HL-60 (cell line): ENCODE measurements around the gene POLR2C.

Experiments
- DNase-seq, 2 experiments: peaks; one replicate each; pipeline ENCODE4 v3.0.0-alpha.2; 2010 to 2020; ENCODE audit warnings: low read depth in 1 of 2, low spot score in 1 of 2
- H3K27ac ChIP-seq: fragments of 250-450 bp; sonication (Bioruptor Pico); replicated peaks from 2 replicates; pipeline ENCODE4 v1.5.1; 2020; ENCODE audit warnings: mild to moderate bottlenecking, moderate library complexity
- H3K27me3 ChIP-seq: fragments of 250-450 bp; sonication (Bioruptor Pico); 2 replicates; pipeline ENCODE4 v1.5.1; 2021; ENCODE audit warnings: mild to moderate bottlenecking, moderate library complexity; ENCODE audit not compliant: insufficient read depth, poor library complexity, severe bottlenecking
- H3K4me3 ChIP-seq: replicated peaks from 2 replicates; pipeline ENCODE4 v1.5.1; 2011; ENCODE audit warnings: mild to moderate bottlenecking, control low read depth, low read length; ENCODE audit not compliant: insufficient read depth
- CTCF ChIP-seq: IDR thresholded peaks from one replicate; pipeline ENCODE4 v1.5.1; 2011; ENCODE audit warnings: low read length, control low read depth, inconsistent platforms; ENCODE audit not compliant: insufficient read depth
- GABPA ChIP-seq: IDR thresholded peaks from 2 replicates; pipeline ENCODE4 v1.6.1; 2012; ENCODE audit warnings: low read depth
- POLR2AphosphoS5 ChIP-seq: IDR thresholded peaks from 2 replicates; pipeline ENCODE4 v1.6.1; 2012; ENCODE audit warnings: low read depth
- SPI1 ChIP-seq: IDR thresholded peaks from 2 replicates; pipeline ENCODE4 v1.6.1; 2012; ENCODE audit warnings: low read depth, mild to moderate bottlenecking, borderline replicate concordance
- TF ChIP-seq, protein P1 (sequence below): IDR thresholded peaks from 2 replicates; pipeline ENCODE4 v1.6.1; 2012; ENCODE audit warnings: low read depth; ENCODE audit not compliant: insufficient replicate concordance

POLR2C gene

DNA sequence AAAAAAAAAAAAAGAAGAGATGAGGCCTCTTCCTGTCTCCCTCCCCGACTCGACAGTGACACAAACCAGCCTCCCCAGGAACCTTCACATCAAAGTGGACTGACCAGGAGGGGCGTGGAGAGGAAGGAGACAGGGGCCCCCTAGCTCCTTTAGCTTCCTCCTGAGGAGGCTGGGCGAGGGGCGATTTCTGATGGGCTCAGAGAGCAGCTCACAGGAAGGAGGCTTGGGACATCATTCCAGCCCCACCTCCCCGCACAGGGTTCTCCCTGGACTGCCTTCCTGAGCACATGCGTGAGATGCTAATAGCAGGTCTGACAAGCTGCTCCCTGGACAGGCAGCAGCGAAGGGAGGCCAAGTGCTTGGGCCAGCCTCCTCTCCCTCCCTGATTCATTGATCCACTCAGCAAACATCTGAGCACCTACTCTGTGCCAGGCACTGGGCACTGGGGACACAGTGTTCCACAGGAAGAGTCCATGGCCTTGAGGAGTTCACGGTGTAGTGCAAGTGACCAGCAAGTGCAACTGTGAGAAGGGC is 38.2 kb downstream of the POLR2C start:
- TF ChIP-seq CTCF (no peak), POLR2AphosphoS5 (no peak)
- H3K27me3 ChIP-seq, result no peaks in the 10 kb centered on the region
- H3K27ac ChIP-seq, result no peak overlapping the region
- H3K4me3 ChIP-seq, result no peak overlapping the region
- DNase-seq, result no peak

GRCh38 chr16:57501492-57501891 is 39.0 kb downstream of the POLR2C start:
- Histone ChIP-seq H3K27ac (no peak overlapping the region), H3K4me3 (no peak overlapping the region), H3K27me3 (no peaks in the 10 kb centered on the region)
- TF ChIP-seq, protein P1, sequence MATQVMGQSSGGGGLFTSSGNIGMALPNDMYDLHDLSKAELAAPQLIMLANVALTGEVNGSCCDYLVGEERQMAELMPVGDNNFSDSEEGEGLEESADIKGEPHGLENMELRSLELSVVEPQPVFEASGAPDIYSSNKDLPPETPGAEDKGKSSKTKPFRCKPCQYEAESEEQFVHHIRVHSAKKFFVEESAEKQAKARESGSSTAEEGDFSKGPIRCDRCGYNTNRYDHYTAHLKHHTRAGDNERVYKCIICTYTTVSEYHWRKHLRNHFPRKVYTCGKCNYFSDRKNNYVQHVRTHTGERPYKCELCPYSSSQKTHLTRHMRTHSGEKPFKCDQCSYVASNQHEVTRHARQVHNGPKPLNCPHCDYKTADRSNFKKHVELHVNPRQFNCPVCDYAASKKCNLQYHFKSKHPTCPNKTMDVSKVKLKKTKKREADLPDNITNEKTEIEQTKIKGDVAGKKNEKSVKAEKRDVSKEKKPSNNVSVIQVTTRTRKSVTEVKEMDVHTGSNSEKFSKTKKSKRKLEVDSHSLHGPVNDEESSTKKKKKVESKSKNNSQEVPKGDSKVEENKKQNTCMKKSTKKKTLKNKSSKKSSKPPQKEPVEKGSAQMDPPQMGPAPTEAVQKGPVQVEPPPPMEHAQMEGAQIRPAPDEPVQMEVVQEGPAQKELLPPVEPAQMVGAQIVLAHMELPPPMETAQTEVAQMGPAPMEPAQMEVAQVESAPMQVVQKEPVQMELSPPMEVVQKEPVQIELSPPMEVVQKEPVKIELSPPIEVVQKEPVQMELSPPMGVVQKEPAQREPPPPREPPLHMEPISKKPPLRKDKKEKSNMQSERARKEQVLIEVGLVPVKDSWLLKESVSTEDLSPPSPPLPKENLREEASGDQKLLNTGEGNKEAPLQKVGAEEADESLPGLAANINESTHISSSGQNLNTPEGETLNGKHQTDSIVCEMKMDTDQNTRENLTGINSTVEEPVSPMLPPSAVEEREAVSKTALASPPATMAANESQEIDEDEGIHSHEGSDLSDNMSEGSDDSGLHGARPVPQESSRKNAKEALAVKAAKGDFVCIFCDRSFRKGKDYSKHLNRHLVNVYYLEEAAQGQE, result no peak
- no peak for TF ChIP-seq CTCF
- TF ChIP-seq SPI1, result no peak
- TF ChIP-seq GABPA, result no peak
- no peak for TF ChIP-seq POLR2AphosphoS5
- no peak for DNase-seq

DNA sequence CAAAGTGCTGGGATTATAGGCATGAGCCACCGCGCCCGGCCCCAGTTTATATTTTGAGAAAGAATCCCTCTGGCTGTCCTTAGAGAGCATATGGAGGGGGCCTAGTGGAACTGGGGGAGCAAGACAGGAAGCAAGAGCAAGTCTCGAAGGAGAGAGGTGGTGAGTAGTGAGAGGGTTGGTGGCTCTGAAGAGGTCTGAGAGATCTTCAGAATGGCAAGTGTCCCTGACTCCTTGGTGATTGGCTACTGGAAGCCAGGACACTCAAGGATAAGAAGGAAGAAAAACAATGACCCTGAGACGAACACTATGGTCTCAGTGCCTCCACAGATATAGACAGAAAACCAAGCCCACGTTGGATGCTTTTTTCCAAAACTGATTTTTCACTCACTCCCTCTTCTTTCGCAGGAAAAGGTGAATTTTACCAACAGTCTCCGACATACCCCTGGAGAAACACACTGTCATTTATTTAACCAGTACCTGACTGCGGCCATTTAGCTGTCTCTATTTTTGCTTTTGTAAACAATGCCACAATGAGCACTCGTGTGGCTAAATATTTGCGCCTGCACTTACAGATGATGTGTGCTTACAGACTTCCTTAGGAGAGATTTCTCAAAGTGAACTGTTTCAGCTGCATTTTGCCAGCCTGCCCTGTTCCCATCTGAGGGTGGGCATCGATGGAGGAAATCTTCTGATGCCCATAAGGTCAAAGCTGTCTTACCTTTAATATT is 39.7 kb downstream of the POLR2C start:
- no peak for DNase-seq
- no peak for TF ChIP-seq CTCF
- TF ChIP-seq GABPA, result no peak
- TF ChIP-seq, protein P1, result no peak
- TF ChIP-seq SPI1, result no peak
- no peak for TF ChIP-seq POLR2AphosphoS5
- no peak overlapping the region for H3K4me3 ChIP-seq
- no peaks in the 10 kb centered on the region for H3K27me3 ChIP-seq
- H3K27ac ChIP-seq, result no peak overlapping the region

DNA sequence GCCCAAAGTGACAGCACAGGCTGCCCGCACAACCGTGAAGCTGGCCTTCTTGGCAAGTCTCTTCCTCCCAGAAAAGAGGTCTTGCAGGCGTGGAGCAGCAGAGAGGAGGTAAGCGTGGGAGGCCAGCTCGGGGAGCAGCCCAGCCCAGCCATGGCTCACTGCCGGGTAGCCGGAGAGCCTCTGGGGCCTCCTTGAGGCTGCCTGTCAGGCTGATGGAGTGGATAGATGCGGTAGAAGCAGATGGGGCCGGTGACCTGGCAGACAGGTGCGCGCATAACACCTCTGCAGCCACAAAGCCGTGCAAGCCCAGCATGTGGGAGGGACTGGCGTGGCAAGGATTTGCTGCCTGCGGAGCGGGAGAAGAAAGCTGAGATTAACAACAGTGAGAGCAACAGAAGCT is 40.9 kb downstream of the POLR2C start:
- TF ChIP-seq GABPA, result no peak
- no peak for TF ChIP-seq SPI1
- no peak for TF ChIP-seq POLR2AphosphoS5
- TF ChIP-seq CTCF, result no peak
- TF ChIP-seq, protein P1, result no peak
- H3K27me3 ChIP-seq, result no peaks in the 10 kb centered on the region
- H3K4me3 ChIP-seq, result no peak overlapping the region
- H3K27ac ChIP-seq, result no peak overlapping the region
- DNase-seq, result no peak
